Type B pancreatic cell (in vitro differentiated cells): ENCODE results near the gene ITGAL. TPM values are rescaled to one million over a fixed set of nuclear protein-coding genes. Genes with fewer than 3 reads are reported as not detected.

ENCODE experiments used
- DNase-seq: peaks from one replicate; pipeline ENCODE4 v3.0.0; 2021; ENCODE audit warnings: mixed read lengths; ENCODE audit not compliant: unreplicated experiment; ENCODE audit errors: extremely low spot score
- H3K27ac Mint-ChIP-seq: 2 replicates; pipeline ENCODE4 v1.8.0; 2021; ENCODE audit warnings: mild to moderate bottlenecking, mixed read lengths
- H3K27me3 Mint-ChIP-seq: 2 replicates; pipeline ENCODE4 v1.8.0; 2021; ENCODE audit warnings: mixed read lengths
- H3K36me3 Mint-ChIP-seq: 2 replicates; pipeline ENCODE4 v1.8.0; 2021; ENCODE audit warnings: mixed read lengths
- H3K4me1 Mint-ChIP-seq: one replicate; pipeline ENCODE4 v1.8.0; 2021; ENCODE audit warnings: mixed read lengths; ENCODE audit not compliant: unreplicated experiment
- H3K4me3 Mint-ChIP-seq: 2 replicates; pipeline ENCODE4 v1.8.0; 2021; ENCODE audit warnings: mild to moderate bottlenecking, mixed read lengths
- H3K9me3 Mint-ChIP-seq: 2 replicates; pipeline ENCODE4 v1.8.0; 2021; ENCODE audit warnings: mixed read lengths
- CTCF ChIP-seq: fragments of 200-600 bp; sonication (generic); conservative IDR thresholded peaks from 2 replicates; pipeline ENCODE4 v1.5.0; 2021; ENCODE audit warnings: antibody characterized with exemption, mild to moderate bottlenecking
- total RNA-seq: library from RNA; stranded (reverse); gene quantifications from 2 replicates; pipeline ENCODE4 v1.2.1, GENCODE V29; 2021; ENCODE audit warnings: low replicate concordance

Gene ITGAL
- total RNA-seq, 1 donor from 2014 or later = 0.48 TPM

GRCh38 chr16:30523768-30524574 is 51.4 kb downstream of the ITGAL start:
- no peak for TF ChIP-seq CTCF
- Mint-ChIP-seq H3K9me3 (peaks cover 4% of the 10 kb centered on the region), H3K4me3 (peak overlapping the region; percentile 31), H3K36me3 (peaks cover 4% of the 10 kb centered on the region), H3K27ac (no peak overlapping the region), H3K4me1 (peaks cover 25% of the 10 kb centered on the region), H3K27me3 (no peaks in the 10 kb centered on the region)
- DNase-seq = no peak

GRCh38 chr16:30524575-30525568 is 52.3 kb downstream of the ITGAL start:
- Mint-ChIP-seq H3K4me1 (peaks cover 30% of the 10 kb centered on the region), H3K27ac (no peak overlapping the region), H3K4me3 (peak overlapping the region; percentile 47), H3K27me3 (no peaks in the 10 kb centered on the region), H3K36me3 (peaks cover 4% of the 10 kb centered on the region), H3K9me3 (peaks cover 4% of the 10 kb centered on the region)
- no peak for DNase-seq
- no peak for TF ChIP-seq CTCF

- Mint-ChIP-seq H3K27ac (peak overlapping the region; percentile 88), H3K36me3 (peaks cover 6% of the 10 kb centered on the region), H3K4me1 (peaks cover 37% of the 10 kb centered on the region), H3K4me3 (peak overlapping the region; percentile 91), H3K27me3 (no peaks in the 10 kb centered on the region), H3K9me3 (peaks cover 4% of the 10 kb centered on the region)
- DNase-seq = no peak
- TF ChIP-seq CTCF = no peak
Observed at GRCh38 chr16:30525844-30526136, 53.2 kb downstream of the ITGAL start.

GRCh38 chr16:30526137-30526822 is 53.7 kb downstream of the ITGAL start, which contains the start of gene ZNF768:
TSS of gene ZNF768 (minus strand) at chr16:30526566. CDS start at chr16:30526413, 153 bp downstream.
- Mint-ChIP-seq H3K4me1 (peaks cover 41% of the 10 kb centered on the region), H3K4me3 (peak within 1 kb of the TSS; percentile 91), H3K27me3 (no peaks in the 10 kb centered on the region), H3K27ac (peak within 1 kb of the TSS; percentile 100), H3K9me3 (peaks cover 4% of the 10 kb centered on the region), H3K36me3 (peaks cover 6% of the 10 kb centered on the region)
- DNase-seq = no peak
- TF ChIP-seq CTCF = no peak

- peak; percentile 98 for DNase-seq
- Mint-ChIP-seq H3K36me3 (peaks cover 6% of the 10 kb centered on the region), H3K27me3 (no peaks in the 10 kb centered on the region), H3K4me3 (peak overlapping the region; percentile 89), H3K9me3 (peaks cover 4% of the 10 kb centered on the region), H3K27ac (peak overlapping the region; percentile 100), H3K4me1 (peaks cover 40% of the 10 kb centered on the region)
- peak; percentile 65 for TF ChIP-seq CTCF
Observed at GRCh38 chr16:30526823-30527634, 54.5 kb downstream of the ITGAL start.
